ENCODE data around the gene TNFAIP2.

DNA sequence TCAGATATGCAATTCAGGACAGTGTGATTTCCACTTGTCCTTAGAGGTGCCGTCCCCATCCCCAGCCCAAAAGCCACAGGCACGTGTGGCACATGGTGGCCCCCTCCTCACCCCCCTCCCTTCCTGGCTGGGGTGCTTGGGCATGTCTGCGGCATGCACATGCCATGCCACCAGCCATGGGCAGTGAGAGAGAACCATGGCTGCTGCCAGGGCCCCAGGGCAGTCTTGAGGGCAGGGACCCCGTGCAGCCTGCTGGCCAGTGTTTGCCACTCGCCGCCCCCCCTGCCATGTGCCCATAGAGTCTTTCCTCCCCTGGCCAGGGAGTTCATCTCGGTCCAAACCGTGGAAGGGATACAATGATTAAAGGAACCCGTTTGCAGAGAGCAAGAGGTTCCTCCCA is 41.5 kb downstream of the TNFAIP2 start:
- TF ChIP-seq GATA2 (IDR thresholded peaks at IDR 0.05; ENCODE audit: low read depth, low read length) = no peak
- TF ChIP-seq GATA3 (IDR thresholded peaks at IDR 0.05; ENCODE audit: low read depth, low read length) = no peak

Data from SH-SY5Y (cell line).